GM19468 (cell line): ENCODE data around the gene AP5S1.

Source experiments
- ATAC-seq: cut with Tn5 transposase; IDR thresholded peaks from one replicate; pipeline ENCODE4 v1.9.1; 2021; ENCODE audit warnings: mild to moderate bottlenecking, moderate library complexity, moderate number of reproducible peaks; ENCODE audit not compliant: unreplicated experiment; ENCODE audit errors: extremely low read depth

Gene AP5S1, protein sequence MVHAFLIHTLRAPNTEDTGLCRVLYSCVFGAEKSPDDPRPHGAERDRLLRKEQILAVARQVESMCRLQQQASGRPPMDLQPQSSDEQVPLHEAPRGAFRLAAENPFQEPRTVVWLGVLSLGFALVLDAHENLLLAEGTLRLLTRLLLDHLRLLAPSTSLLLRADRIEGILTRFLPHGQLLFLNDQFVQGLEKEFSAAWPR

DNA sequence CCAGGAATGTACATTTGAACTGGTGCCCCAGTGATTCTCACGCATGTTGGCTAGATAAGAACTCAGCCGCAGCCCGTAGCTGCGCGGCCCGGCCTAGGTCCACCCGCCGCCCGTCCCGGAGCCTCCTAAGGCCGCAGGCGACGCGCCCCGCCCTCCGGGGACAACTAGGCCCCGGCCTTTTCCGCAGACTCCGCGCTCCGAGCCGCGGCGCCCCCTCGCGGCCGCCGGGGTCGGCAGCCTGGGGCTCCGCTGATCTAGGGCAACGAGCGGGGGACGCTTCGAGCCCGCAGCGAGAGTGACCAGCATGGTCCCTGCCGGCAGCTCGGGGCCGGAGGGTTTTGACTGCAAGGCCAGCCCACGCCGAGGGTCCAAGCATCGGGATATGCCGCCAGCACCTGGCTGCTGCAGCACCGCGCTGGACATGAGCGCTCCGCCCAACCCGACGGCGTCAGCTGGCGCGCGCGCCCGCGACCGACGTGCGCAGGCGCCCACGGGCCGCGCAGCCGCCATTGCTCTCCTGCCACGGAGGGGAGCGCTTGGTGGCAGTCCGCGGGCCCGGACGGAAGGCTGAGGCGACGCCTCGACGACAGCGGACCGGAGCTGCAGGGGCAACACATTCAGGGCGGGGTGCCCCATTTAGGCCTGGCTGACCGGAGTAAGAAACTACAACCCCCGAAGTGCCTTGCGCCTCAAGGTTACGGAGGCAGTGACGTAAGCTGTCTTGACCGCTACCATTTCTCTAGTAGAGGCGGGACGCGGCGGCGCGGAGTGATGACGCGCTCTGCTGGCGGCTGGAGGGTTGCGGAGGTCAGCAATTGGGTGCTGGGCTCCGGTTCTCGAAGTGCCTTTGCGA lies at the start of gene AP5S1:
Gene AP5S1, plus strand, starts transcription at position 500 of the 853 bp plus-strand sequence. CDS start 1,571 bp downstream, outside the sequence.
- ATAC-seq: peak; percentile 61

DNA sequence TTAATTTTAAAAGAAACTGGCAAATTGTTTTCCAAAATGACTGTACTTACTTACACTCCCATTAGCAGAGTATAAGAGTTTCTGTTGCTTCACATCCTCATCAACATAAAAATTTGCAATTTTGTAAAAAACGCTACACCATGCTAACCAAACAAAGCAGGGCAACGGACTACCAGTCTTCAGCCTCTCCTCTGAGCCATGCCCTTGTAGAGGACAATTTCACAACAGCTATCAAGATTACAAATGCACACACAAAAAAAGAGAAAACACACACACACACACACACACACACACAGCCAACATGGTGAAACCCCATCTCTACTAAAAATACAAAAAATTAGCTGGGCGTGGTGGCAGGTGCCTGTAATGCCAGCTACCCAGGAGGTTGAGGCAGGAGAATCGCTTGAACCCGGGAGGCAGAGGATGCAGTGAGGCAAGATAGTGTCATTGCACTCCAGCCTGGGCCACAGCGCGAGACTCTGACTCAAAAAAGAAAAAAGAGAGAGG lies 48.7 kb upstream of the AP5S1 start:
- no peak for ATAC-seq

DNA sequence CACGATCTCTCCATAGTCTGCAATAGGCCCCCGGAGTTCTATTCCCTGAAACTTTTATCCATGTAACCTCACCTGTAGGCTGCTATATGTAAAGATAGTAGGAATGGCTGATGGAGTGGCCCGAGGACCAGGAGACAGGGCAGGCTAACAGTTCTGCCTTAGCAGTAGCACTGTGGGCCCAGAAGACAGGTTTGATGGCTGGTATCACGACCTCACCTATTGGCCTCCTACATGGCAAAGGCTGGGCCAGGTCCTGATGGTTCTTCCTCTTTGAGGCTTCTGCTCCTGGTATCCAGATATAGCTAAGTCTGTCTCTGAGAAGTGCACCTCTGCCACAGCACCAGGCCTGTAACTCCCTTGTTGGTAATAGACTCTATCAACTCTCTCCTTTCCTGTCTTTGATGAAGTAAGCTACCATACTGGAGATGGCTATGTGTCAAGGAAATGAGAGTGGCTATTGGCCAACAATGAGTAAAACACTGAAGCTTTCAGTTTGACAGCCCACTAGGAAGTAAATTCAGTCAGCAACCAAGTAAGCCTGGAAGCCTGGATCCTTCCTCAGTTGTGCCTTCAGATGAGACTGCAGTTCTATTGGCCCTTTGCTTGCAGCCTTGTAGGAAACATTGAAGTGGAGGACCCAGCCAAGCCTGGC lies 44.8 kb upstream of the AP5S1 start:
- ATAC-seq: no peak

DNA sequence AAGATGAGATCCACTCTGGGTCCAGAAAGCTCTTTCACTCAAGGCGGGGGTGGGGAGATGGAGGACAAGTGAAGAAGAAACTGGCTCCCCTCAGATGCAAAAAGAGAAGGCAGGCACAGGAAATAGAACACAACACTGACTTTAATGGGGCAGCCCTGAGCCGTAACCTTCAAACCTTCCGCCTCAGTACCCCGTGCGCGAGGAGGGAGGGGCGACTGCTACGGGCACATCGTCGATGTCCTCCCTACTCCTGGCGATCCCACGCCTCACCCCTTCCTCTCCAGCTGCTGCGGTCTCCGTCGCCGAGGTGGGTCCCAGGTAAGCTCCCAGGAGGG lies 43.0 kb upstream of the AP5S1 start:
- no peak for ATAC-seq

DNA sequence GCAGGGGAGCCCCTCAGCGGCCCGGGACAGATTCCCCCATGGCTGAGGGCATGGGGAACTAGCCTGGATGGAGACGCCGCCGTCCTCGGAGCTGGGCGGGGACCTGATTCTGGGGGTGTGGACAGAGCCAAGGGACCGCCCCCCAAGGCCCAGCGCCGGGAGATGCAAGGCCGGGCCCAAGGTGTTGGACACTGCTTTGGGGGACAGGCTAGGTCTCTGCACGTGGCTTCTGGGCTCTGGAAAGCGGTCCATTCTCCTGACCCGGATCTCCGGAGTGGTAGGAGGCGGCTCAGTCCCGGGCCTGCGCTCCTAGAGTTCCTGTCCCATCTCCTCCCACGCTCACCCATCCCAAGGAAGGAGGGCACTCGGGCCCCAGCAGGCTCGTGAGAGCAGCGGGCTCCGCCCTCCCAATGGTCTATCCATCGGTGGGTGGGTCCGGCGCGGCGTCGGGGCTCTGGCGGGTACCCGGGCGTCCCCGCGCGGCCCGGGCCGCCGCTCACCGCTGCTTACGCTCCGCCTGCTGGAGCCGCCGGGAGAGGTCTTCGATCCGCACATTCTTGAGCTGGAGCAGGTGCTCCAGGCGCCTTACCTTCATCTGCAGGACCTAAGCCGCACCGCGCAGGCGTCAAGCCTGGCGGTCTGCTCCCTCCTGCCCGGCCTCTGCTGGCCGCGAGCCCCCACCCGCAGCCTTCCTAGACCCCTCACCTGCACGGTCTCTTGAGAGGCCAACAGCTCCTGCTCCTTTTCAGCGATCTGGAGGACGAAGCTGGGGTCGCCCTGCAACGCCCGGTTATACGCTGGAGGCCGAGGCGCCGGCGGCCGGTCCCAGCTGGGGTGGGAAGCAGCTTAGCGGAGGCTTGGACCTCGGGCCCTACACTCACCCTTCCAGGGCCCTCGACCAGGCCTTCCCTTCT lies 42.4 kb upstream of the AP5S1 start:
- ATAC-seq: no peak

DNA sequence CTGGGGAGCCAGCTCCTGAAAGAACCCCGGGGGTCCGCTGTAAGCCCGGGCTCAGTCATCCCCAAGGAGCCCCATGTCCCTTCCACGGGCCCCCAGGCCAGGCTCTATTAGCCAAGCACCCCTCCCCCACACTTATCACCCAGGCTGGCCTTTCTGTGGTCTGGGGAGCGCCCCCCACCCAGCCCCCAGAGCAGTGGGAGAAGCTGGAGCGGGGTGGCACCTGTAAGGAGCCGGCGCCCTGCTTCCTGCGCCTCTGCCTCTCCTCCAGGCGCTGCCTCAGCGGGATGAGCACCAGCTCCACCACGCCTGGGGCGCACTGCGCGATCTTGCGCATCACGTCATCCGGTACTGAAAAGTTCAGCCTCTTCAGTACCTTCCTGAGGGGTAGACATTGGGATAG lies 41.4 kb upstream of the AP5S1 start:
- no peak for ATAC-seq

DNA sequence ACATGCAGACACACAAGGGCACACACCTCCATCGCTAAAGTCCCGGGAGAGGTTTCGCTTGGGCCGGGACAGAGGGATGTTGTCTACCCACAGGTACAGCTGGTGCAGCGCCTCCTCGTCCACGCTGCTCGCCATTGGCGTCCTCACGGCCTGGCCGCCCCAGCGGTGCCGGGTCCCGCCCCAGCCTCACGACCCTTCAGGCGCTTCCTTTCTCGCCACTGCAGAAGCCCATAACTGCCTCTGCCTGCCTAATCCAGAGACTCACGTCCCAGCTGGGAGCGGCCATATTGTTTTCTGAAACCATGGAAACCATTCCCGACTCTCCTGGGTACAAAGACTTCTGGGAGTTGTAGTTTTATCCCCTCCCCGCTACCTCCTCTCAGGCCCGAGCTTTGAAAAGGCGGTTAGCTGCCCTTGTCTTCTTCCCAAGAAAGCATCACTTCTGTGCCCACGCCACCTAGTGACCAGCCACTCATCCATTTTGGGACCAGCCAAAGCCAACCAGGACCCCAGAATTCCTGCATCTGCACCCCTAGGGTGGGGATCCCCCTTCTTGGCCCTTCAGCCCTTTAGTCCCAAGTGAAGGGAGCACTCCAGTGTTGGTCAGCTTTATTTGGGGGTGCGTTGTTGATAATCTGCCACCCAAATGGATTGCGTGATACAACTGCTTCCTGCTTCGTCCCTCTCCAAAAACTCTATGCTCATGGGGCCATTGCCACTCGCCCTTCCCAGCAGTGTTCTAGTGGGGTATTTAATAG lies 39.0 kb upstream of the AP5S1 start, which contains the start of gene SPEF1:
Gene SPEF1, minus strand, starts transcription at position 296 of the 758 bp plus-strand sequence. Its CDS starts 161 bp downstream, at position 135.
- ATAC-seq: no peak

DNA sequence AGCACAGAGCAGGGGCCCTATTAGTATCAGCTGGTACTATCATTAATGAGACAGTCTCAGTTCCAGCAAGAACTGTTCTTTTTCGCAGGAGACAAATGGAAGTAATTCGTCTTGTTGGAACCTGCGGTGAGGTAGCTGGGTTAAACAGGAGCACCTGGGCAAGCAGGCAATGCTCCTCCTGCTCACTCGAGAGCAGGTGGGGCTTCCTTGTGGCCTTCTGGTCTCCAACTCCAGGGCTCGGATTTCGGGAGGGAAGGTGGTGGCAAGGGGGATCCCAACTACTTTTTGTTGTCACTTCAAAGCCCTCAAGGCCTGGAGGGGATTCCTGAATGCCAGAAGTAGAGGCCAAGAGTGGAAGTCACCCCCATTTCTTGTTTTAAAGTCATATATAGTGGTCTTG lies 37.8 kb upstream of the AP5S1 start:
- ATAC-seq: no peak

DNA sequence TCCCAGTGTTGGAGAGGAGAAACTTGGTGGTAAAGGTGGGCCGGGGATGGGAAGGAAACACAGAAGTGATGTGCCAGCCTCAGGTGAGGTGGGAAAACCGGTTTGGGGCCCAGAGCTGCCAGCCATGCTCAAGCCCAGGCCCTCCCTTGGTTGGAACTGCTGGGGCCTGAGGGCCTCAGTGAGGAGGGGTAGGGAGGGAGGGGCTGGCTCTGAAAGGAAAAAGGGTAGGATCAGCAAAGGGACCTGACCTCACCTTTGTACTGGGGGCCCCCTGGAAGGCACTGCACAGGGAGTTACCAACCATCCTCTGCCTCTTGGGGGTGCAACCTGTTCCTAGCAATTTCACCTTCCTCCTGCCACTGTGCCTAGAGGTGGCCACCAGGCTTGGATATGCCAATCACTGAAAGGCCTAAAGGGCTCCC lies 37.3 kb upstream of the AP5S1 start:
- ATAC-seq: no peak

DNA sequence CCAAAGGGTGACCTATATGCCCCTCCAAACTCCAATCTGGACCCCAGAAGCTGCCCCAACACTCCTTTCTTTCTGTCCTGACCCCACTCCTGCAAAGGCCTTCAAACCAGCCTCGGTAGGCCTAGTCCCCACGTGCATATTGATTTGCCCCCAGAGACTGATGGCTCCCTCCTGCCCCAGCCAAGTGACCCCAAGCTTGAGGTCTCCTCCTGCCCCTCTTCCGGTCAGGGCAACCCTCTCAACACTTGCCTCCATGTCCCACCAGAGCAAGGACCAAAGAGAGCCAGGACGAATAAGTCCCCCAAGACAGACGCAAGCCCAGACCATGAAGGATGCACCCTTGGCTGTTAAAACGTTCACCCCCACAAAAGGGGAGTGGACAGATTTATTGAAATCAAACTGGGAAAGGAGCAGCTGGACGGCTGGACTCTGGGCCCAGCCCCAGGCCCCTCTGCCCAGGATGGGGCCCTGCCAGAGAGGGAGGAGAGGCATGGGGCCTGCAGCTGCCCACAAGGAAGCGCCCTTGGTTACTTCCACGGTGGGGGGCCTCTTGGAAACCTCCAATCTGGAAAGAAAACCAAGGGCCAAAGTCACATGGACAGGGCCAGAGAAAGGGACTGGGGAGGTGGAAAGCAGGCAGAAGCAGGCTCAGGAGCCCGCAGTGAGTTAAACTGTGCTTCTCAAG lies 36.7 kb upstream of the AP5S1 start:
- no peak for ATAC-seq

DNA sequence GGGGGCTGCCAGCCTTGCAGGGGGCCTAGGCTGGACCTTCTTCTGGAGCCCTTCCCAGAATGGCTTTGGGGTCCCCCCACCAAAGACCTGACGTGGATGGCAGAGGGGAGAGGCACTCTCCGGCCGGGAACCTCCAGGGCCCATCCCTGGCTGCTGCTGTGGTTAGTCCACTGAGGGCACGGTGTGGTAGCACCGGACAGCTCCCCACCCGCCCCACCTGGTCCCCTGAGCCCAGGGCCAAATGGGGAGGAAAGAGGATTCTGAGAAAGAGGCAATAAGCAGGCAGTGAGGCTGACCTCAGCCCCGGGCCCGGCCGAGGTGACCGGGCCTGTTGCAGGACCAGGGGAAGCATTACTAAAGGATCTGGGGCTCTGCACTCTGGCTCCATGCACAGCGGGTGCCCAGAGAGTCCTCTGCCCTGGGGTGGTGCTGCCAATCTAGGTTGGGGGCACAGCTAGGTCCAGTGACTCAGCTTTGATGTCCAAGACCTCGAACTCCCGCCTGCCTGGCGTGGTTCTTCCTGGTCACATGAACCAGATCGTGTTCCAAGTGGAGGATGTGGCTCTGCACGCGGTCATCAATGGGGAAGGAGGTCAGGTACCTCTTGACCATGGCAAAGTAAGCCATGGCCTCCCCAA lies 36.0 kb upstream of the AP5S1 start:
- no peak for ATAC-seq

DNA sequence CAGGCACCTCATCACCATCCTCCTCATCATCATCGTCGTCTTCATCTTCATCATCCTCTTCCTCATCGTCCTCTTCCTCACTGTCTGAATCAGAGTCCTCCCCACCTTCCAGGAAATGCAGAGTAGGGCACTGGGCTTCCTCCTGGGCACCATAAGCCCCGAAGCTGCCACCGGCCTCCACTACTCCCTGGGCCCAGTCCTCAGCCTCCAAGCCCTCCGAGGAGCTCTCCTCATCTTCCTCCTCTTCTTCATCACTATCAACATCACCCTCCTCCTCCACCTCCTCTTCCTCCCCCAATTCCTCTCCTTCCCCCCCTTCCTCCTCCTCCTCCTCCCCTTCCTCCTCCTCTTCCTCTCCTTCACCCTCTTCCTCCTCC lies 35.5 kb upstream of the AP5S1 start:
- no peak for ATAC-seq

DNA sequence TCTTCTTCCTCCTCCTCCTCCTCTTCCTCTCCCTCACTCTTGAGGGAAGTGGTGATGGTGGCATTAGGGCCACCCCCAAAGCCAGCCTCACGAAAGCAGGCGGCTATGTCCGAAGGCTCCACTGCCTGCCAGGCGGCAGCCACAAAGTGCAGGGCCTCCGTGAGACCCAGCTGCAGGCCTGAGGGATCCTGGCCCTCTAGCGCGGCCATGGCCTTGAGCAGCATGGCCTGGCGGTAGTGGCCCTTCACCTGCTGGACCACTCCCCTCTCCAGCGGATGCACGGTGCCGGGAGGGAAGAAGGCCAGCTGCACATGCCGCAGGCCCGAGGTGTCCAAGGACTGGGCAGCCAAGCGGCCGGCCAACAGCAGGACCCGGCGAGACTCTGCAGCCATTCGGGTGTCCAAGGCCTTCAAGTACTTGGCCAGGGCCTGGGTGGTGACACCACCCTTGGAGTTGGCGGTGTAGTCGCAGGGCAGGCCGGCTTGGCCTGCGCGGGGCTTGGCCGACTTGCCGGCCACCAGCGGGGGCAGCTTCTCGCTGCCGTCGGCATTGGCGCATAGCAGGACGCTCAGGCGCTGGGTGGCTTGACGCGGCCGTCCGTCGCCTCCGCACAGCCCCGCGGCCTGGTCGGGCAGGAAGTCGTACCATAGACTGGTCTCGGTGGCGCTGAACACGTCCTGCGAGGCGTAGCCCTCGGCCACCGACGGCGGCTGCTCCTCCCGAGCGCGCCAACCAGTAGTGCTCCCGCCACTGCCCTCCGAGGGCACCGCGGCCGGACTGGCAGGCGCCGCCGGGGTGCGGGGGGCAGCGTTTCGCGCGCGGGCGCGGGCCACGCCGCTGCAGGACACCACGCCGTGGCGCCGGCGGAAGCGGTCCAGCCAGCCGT lies 34.9 kb upstream of the AP5S1 start:
- no peak for ATAC-seq

DNA sequence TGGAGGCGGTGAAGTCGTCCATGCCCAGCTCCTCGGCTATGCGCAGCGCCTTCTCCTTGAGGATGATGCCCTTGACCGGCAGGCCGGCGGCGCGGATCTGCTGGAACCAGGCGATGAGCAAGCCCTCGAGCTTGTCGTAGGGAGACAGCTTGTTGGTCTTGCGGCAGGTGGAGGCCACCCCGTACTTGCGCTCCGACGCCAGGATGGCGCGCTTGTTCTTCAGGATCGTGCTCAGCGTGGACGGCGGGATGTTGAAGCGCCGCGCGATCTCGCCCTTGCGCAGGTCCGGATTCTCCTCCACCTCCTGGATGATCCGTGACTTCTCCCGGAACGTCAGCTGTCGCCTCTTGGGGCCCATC lies 34.2 kb upstream of the AP5S1 start:
- no peak for ATAC-seq

DNA sequence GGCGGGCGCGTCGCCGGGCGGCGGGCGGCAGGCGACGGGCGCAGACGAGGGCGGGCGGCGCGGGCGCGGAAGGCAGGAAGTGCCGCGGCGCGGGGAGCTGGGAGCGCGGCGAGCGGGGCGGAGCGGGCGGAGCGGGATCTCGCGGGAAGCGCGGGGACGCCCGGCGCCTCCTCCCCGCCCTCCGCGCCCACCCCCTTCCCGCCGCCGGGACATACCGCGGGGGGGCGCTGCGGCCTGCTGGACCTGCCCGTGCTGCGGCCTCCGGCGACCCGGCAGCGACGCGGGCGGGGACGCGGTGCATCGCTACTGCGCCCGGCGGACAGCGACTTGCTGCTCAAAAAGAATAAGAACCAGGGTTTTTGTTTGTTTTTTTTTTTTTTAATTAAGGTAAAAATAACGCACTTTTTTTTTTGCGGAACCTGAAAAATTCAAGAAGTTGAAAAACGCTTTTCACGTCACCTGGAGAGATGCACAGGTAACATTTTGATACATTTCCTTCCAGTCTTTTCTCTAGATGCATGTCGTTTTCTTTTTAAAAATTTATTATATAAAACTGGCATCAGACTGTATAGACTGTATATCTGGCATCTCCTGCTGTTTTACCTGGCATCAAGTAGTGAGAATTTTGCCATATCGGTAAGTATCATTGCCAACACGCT lies 33.6 kb upstream of the AP5S1 start, which contains the start of gene CENPB:
Gene CENPB, minus strand, starts transcription at position 76 of the 659 bp plus-strand sequence. CDS start 257 bp downstream, outside the sequence.
- peak; percentile 82 for ATAC-seq

DNA sequence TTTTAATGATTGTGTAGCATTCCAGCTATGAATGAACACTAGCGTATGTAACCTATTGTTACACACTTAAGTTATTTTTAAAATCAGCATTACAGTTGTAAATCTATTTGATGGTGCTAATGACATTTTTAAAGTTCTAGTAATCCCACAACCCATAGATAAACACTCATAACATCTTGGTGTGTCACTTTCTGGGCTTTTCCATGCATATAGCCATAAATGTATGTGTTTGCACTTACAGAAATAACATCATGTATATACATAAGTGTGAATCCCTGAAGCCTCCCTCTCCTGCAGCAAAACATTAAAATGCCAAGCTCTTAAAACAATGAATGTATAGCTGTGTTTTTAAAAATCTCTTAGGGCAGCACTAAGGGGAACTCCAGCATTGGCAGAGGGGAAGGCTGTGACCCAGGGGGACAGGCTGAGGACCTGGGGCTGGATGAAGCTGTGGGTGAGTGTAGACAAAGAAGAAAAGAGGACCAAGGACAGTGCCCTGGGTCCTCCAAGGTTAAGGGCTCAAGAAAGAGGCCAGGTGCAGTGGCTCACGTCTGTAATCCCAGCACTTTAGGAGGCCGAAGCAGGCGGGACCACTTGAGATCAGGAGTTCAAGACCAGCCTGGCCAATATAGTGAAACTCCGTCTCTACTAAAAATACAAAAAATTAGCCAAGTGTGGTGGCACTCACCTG lies 32.9 kb upstream of the AP5S1 start:
- ATAC-seq: no peak
